Activated CD8-positive, alpha-beta memory T cell treated with anti-CD3 and anti-CD28 coated beads, Interleukin-2, amount 50 U/mL, for 48 hours (primary cell): ENCODE measurements around the gene KCTD1.

Source experiments
- DNase-seq: peaks from one replicate; pipeline ENCODE4 v3.0.0-alpha.2; 2020

The KCTD1 gene

GRCh38 chr18:26521617-26522016 is 26.7 kb downstream of the KCTD1 start:
- DNase-seq = no peak

GRCh38 chr18:26520974-26521373 is 27.4 kb downstream of the KCTD1 start:
- DNase-seq = no peak

- DNase-seq = no peak
Observed at GRCh38 chr18:26519114-26519513, 29.2 kb downstream of the KCTD1 start.

- DNase-seq = no peak
Observed at GRCh38 chr18:26516964-26517363, 31.4 kb downstream of the KCTD1 start.

GRCh38 chr18:26515643-26516487 is 32.5 kb downstream of the KCTD1 start:
- DNase-seq = no peak

- no peak for DNase-seq
Observed at GRCh38 chr18:26511339-26512071, 36.8 kb downstream of the KCTD1 start.

- DNase-seq = no peak
Observed at GRCh38 chr18:26510337-26510736, 38.0 kb downstream of the KCTD1 start.

- no peak for DNase-seq
Observed at GRCh38 chr18:26506012-26506411, 42.3 kb downstream of the KCTD1 start.

- no peak for DNase-seq
Observed at GRCh38 chr18:26504831-26505230, 43.5 kb downstream of the KCTD1 start.

- no peak for DNase-seq
Observed at GRCh38 chr18:26503382-26503781, 45.0 kb downstream of the KCTD1 start.

GRCh38 chr18:26502823-26503222 is 45.5 kb downstream of the KCTD1 start:
- no peak for DNase-seq

- no peak for DNase-seq
Observed at GRCh38 chr18:26497866-26498265, 50.5 kb downstream of the KCTD1 start.

- no peak for DNase-seq
Observed at GRCh38 chr18:26496528-26496927, 51.8 kb downstream of the KCTD1 start.

- no peak for DNase-seq
Observed at GRCh38 chr18:26495287-26495686, 53.1 kb downstream of the KCTD1 start.

GRCh38 chr18:26493021-26493420 is 55.3 kb downstream of the KCTD1 start:
- no peak for DNase-seq

- no peak for DNase-seq
Observed at GRCh38 chr18:26491194-26491816, 57.0 kb downstream of the KCTD1 start.

GRCh38 chr18:26489881-26490280 is 58.5 kb downstream of the KCTD1 start:
- no peak for DNase-seq

- no peak for DNase-seq
Observed at GRCh38 chr18:26489191-26489590, 59.2 kb downstream of the KCTD1 start.

GRCh38 chr18:26488417-26489009 is 59.8 kb downstream of the KCTD1 start:
- no peak for DNase-seq

- no peak for DNase-seq
Observed at GRCh38 chr18:26487437-26487836, 60.9 kb downstream of the KCTD1 start.

GRCh38 chr18:26483633-26484032 is 64.7 kb downstream of the KCTD1 start:
- DNase-seq = no peak

- no peak for DNase-seq
Observed at GRCh38 chr18:26482569-26482968, 65.8 kb downstream of the KCTD1 start.
